CD4-positive, alpha-beta T cell treated with Interferon alpha-2 for 1 hour (primary cell): Measurements from ENCODE around the gene C14orf119.

Experiments used
- DNase-seq, 2 donors: peaks; one replicate each; pipeline ENCODE4 v3.0.0-alpha.2; 2020 to 2022

The C14orf119 gene

DNA sequence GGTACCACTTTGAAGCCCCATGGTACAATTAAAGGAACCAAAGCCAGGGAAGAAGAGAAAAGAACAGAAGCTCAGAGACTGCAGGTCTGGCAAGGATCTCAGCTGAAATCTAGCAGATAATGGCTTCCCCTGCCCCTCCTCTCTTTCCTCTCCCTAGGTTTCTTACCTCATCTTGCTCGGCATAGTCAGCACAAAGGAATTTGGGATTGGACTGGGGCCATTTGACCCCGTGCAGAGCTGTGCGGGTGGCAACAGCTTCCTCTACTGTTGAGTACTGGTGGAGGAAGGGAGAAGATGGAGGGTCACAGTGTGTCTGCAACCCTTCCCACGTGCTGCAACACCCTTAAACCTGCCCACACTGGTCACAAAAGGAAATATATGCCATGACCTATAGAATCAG is 33.3 kb upstream of the C14orf119 start:
- no peak for DNase-seq

DNA sequence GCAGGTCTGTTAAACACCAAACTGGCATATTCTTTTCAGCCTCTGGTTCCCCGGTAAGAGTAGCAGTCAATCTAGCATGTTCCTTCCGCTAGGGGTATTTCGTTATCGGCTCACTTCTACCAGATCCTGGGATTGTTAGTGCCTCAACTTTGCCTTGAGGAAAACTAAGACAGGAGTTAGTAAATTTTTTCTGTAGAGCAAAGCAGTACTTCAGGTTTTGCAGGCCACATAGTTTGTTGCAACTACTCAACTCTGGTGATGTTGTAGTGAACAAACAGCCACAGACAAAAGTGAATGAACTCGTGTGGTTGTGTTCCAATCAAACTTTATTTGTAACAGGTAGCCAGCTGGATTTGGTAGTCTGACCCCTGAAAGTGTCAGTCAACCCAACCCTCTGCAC is 31.7 kb upstream of the C14orf119 start:
- DNase-seq, result no peak

DNA sequence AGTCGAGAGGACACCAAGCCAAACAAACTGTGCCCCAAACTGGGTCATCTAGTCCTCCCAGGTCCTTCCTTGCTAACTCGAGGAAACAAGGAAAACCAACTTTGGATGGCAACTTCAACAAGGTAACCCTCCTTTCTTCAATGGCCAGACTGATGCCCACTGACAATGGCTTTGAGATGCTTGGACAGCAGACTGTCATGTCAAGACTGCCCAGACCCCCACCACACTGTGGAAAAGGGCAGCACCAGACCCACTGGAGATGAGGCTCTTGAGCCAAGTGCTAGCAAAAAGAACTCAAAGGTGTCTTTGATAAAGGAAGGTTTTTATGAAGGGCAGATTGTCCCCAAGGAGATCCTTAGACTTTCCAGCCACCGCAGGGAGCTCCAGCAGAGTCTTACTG is 28.9 kb upstream of the C14orf119 start:
- no peak for DNase-seq

DNA sequence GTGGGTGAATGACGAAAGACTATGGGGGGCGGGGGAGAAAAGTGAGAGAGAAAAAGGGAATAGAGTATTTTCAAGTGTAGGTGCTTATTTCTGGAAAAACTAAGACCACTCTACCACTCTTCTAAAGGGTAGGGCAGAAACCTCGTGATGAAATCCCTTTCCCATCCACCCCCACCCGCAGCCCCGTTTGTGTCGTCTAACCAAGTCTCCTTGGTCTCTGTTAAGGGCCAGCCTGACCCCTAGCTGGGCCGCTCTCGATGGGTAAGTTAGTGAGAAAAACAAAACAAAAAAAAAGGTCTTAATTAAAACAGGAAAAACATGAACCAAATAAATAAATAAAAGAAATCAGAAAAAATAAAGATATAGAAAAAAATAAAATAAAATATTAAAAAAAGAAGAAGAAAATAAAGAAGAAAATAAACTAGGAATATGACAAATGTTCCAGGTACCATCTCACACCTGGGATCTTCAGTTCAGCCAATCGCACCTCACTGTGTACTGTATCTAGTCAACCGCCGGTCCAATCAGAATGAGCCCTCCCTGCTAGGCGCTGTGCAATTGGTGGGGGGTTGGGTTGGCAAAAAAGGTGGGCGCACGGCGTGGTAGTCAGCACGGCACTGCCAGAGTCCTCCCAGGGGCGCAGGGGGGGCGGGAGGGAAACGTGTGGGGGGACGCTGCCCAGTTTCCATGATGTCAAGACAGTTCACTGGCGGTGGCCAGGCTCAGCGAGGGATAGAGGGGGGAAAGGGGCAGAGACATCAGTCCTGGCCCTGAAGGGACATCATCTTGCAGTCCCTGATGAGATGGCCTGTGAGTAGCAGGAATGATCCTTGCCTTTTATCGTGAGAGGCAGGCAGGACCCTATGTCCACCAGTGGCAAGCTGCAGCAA is 28.2 kb upstream of the C14orf119 start:
- DNase-seq, result no peak

DNA sequence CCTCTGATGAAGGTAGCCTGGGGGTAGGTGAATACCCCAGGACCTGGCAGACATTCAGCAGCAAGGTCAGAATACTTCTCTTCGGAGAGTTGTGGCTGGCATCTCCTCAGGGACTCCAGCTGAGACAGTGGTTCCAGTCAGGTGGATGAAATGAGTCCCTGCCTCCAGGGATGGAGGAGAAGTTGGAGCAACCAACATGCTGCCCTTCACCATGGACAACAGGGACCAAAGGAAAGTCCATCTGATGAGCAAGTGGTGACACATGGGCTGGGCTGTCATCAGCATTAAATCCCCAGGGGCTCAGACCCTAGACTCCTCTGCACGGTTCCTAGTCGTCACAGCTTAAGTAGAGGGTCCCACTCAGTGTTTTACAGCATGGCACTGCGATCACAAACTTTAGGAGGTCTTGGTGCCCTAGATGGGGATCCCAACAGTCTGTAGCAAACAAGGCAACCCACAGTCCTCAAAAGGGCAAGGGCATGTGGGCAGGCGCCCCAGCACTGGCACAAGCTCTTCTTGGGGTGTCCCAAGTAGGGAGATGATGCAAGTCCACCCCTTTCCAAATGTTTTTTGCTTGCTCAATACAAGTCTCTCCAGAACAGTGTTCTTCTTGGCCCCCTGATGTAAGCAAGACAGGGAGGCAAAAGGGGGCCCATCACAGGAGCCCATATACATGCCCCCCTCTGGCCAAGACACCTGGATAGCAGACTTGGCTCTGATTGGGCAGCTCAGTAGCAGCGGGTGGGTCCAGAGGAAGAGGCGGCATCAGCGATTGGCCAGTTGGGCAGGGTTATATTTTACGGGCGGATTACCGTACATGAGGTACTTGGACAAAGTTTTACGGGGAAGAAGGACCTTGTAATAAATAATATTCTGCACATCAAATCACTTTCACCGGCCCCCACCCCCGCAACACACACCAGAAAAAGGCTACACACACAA is 27.2 kb upstream of the C14orf119 start:
- DNase-seq, result no peak

DNA sequence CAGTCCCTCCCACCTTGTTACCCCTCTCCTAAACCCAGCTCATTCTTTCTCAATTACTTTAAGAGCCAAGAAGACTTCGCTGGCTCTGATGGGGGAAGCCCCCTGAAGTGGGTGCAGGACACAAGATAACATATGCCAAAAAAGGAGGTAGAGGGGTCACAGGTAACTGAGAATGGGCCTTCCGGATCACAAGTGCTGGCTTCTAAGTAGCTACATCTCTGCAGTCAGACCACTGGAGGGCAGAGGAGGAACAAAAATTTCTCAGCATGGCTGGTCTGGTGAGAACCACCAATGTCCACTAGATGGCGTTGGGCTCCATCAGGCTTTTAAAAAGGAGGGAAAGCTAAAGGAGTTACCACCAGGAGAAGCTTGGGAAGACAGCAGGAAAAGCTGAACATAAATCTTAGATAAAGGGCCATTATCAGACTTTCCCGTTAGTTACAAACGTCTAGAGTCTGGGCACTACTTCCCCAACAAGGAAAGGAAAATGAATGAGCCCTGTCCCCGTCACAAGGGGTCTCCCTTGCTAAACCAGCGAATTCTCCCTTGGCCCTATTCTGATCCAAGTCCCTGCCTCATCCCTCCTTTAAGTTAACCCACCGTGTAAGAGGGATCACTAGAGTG is 26.4 kb upstream of the C14orf119 start:
- peak; percentile 78 to 87 for DNase-seq

DNA sequence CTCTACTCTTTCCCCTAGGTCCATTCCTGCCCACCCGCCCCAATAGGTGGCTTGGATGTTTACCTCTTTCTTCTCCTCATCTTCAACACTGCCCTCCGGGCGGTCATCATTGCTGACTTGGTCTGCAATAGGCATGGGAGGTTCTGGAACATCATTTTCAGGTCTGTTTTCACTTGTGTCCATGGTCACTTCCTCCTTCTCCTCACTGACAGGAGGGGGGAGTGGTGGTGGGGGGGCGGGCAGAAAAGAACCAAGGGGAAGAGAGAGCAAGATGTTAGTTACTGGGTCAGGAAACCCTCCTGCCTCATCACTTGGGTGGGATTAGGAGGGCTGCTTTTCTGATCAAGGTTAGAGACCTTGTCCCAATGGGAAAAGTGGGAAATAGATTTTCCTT is 25.9 kb upstream of the C14orf119 start:
- no peak for DNase-seq

DNA sequence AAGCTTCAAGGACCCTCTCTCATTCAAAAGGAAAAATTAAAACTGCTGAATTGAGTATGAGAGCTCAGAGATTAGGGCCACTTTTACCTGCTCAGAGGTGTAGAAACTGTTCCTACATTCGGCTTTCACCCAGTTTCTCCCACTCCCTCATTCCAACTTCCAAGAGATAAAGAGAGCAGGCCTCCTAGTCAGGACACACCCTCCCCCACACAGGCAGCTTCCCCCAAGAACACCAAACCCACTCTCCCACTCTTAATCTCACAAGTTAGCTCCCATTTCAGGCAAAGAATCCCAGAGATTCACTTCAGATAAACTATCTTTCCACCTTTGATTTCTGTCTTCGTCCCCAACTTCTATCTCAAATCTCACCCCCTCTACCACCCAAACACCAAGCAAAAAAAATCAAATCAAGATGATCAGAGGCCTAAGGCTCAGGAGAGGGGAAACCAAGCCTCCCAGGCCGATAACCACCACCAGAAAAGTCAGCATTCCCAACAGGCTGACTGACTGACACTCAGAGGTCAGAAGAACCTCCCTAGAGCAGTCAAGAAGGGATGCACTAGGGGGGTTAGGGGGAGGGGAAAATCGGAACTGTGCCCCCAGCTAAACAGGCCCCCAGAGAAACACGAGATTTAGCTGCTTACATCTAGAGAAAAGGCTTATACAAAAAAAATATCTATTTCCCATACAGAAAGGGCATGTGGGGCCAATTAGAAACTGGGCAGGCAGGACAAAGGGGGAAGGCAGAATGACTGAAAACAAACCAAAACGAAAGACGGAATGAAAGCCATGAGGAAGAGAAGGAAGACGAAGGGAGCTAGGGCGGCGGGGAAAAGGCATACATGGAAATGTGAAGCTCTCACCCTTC is 24.8 kb upstream of the C14orf119 start:
- no peak for DNase-seq

DNA sequence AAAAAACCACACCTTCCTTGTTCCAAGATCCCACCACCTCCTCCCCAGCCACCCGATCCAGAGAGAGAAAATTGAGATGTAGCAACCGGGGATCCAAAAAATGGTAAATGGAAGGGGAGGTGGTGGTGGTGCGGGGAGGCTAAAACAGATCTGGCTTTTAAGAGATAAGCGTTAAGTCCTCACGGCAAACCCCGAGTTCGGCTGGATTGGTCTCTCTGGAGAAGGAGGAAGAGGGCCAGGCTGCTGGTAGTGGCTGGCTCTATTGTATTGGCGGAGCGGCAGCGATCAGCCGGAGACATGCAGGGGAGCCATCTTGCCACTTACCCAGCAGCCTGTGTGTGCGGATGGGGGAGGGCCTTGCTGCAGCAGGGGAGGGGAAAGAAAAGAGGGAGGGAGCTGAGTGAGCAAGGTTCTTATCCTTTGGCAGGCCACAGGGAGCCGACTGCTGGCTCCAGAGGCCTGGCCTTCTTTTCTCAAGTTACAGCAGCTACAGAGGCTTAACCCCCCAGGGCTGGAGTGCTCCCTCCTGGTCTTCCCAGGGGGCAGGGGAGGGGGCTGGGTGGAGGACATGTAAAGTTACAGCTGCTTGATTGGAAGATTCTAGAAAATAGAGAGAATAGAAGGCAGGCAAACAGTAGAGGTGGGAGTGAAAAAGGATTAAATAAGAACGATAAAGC is 23.9 kb upstream of the C14orf119 start:
- DNase-seq, result peak; percentile 72 to 83

DNA sequence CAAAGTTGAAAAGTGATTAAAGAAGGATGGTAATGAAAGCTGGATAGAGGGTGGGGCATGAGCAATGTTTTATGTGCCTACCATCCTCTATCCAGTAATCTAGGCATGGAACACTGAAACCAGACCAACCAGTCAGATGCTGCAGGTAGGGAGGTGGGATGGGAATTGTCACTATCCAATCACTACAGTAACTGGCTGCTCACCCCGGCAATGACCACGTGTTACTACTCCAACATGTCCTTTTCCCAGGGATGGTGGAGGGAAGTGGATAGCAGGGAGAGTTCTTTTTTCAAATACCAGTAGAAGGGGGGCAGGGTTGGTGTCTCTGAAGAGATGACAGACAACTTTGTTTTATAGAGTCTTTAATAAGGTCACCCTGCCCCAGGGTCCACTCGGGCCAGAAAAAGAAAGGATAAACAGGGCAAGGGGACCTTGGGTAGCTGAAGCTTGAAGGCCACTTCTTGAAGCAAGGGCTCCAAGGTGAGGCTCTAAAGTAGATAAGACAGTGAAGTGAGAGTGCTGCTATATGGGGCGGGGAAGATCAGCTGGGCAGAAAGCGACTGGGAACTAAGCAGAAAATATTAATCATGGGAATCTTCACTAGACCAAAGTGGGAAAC is 23.3 kb upstream of the C14orf119 start:
- no peak for DNase-seq

DNA sequence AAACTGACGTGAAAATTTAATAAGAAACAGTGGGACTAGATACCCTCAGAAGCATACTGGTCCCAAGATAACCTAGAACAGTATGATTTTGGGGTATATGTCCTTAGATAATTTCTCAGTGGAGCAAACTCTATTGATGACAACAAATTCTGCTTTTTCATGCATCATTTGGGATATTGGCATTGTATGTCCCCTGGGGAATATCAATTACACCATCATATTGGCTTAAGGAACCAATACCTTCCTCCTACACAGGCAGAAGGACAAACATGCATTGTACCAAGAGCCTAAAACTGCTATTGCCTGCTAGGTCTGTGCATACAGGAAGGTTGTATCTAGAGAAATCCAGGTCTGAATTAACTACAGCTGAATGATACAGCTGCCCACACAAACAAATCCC is 20.4 kb upstream of the C14orf119 start:
- DNase-seq, result no peak

DNA sequence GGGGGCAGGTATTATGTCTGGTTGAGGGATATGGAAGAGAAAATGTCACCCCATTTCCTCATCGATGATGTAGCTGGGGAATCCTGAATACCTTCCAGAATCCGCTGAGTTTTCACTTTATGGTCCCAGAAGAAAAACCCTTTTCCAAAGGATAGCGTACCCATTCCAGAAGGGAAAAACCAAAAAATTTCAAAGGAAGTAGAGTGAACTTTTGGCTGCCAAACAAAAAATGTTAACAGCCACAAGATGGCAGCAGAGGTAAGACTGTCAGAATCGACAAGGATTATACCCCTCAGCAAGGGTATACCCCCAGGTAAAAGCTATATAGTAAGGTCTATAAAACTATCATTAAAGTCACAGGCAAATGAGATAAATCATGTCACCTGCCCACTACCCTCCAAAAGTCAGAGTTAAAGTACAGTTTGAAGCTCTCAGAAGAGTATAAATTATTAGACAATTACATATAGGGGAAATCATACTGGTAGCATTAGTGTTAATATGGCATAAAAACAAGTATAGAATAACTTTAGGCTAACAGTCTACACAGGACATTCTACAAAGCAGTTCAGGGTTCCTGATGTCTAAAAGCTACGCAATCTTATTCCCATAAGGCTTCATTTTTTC is 18.4 kb upstream of the C14orf119 start:
- DNase-seq, result peak in 1 of 2 donors; percentile 62

DNA sequence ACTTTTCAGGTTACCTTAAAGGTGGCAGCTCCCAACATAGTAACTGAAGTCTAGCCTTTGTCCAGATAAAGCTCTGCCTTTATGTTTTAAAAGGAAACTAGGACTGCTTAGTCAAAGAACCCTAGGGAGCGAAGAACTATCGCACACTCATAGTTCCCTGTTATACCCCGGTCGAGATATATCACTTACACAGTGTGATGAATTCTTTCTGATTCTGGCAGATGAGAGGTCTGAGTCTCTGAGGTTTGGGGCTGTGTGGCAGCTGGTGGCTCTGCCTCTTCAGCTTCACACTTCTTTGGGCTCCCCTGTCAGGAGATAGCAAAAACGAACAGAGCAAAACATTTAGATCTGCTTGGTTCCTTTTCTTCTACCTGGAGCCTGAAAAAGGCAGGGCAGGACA is 17.3 kb upstream of the C14orf119 start:
- no peak for DNase-seq

DNA sequence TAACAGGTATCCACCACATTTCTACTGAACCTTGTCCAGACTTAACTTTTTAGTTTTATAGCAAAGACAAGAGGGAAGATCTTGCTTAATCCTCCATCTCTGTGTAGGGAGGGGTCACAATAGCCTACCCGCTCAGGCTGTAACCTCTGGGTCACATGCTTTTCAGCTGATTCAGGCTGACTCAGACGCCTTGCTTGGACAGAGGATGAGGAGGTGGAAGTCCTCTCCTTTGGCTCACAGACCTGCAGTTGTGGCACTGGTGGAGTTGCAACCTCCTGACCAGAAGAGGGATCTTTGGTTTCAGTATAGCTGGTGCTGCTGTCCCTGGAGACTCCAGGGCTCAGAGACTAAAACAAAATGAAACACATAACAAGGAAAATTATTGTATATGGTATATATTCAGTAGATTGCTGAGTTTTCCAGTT is 16.6 kb upstream of the C14orf119 start:
- DNase-seq, result peak in 1 of 2 donors; percentile 63

DNA sequence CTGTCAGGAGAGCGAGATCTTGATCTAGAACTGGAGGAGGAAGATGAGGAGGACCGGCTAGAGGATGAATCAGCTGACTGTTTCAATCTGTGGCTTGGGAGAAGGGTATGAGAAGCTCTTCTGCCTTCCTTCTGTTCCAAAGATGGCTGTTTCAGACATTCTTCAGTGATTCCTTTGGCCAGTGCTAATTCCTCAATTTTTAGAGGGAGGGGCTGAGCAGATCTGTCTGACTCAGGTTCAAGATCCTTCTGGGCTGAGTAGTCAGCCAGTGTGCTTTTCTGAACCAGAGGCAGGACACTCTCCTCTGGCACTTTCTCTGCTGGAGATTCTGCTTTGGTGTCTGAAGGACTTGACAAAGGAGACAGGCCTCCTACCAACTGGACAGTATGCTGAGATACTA is 15.6 kb upstream of the C14orf119 start:
- no peak for DNase-seq

DNA sequence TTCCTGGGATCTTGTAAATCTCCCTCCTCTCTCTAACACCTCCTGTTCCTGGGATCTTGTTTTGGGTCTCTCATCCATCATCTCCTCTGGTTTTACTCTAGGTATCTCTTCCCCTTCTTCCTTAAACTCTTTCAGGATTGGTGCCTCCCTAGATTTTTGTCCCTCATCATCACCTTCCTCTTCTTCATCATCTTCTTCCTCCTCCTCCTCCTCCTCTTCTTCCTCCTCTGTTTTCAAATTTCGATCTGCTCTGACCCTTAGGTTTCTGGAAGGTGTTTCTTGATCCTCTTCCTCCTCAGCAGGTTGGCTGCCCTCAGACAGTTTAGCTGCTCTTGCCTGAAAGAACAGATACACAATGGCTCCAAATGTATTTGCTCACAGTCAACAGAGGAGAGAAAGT is 14.8 kb upstream of the C14orf119 start:
- DNase-seq, result no peak

DNA sequence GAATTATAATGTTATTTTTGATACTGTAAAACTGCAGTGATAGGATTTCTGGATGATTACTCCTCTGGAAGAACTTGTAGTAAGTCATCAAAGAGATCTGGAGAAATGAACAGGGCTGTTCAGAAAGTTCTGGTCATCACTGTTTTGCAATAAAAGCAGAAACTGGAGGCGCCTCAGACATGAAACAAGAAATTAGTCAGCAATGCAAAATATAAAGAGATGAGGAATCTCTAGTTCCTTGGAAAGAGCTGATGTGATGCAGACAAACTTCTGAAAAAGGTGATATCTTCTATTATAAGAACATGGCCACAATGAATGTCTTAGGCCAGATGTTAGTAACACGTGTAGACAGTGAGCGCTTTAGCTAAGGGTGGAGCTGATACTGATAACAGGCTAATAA is 9.8 kb upstream of the C14orf119 start:
- DNase-seq, result no peak

DNA sequence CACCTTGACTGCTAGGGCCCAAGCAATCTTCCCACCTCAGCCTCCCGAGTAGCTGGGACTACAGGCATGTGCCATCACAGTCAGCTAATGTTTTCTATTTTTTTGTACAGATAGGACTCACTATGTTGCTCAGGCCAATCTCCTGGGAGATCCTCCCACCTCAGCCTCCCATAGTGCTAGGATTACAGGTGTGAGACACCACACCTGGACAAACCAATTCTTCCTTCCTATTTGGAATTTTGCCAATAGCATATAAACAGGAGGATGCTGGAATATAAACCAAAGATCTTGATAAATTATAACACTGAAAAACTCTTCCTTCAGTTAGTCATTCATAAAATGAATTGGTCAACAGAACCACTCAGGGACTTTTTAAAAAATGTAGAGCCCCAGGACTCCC is 8.7 kb upstream of the C14orf119 start:
- DNase-seq, result no peak

DNA sequence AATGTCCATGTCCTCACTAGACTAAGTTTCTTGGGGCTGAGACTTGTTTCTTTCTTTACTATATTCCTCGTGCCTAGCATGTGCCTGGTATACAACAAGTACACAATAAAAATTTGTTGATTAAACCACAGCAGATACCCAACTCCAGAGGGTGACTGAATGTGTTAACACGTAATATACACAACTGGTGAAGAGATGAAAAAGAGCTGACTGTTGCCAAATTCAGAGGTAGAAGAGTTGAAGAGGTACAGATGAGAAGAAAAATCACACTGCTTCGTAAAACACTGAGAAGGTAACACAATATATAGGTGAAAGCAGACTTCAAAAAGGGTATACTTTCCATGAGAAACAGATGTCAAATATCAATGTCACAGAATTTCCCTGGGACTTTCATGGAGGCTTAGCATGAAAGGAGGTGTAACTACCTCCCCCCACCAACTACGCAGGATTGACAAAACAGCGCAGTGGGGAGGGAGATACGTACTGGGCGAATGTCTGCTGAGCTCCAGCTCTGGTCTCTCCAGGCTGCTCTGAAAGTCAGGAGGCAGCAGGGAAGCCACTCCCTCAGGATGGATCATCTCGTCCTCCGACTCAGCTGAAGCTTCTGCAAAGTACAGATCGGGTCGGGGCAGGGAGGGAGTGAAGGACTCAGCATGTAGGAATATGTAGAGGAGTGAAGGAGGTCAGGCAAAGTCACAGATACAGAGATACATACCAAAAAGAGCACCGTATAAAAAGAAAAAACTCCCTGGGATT is 5.6 kb upstream of the C14orf119 start:
- DNase-seq, result no peak

DNA sequence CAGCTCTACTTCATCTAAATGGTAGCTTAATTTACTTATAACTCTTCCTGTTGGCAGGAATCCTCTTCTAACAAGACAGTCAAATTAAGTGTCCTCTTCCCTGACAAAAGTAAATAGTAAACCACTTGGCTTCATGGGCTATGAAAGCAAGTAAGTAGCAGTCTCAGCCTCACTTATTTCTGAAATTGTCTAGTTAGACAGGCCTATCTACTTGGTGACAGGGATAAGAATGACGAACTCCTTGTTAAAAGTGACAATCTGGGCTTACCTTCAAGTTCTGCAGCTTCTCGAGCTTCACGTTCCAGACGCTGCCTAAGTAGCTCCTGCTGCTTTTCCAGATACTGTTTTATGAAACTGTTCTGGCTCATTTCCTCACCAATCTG is 5.1 kb upstream of the C14orf119 start:
- no peak for DNase-seq
